H1 (cell line): ENCODE results near the gene FSTL4. TPM values are rescaled to one million over a fixed set of nuclear protein-coding genes. Genes with fewer than 3 reads are reported as not detected.
"Not testable (repeated sequence)": the region's sequence is repeated elsewhere in the genome, so short reads cannot be mapped to it uniquely, and the experiment has no call there.

ENCODE experiments used
- CTCF ChIA-PET: fragments of 300-600 bp; sonication (Branson Sonifier 250); formaldehyde crosslinking; loops from one replicate; lab custom pipeline; 2021; ENCODE audit not compliant: partially characterized antibody; lab: Charles Lee
- POLR2A ChIA-PET: fragments of 300-600 bp; sonication (Branson Sonifier 250); formaldehyde crosslinking; loops from one replicate; lab custom pipeline; 2021; ENCODE audit warnings: inconsistent platforms; ENCODE audit not compliant: partially characterized antibody; lab: Charles Lee
- DNase-seq, 2 experiments: peaks; one replicate each; pipeline versions ENCODE4 v3.0.0 to v3.0.0-alpha.2; 2010 to 2022; ENCODE audit warnings: low spot score in 2 of 2, low read depth in 1 of 2, mixed read lengths in 1 of 2
- FAIRE-seq: peaks from 2 replicates; lab custom pipeline; 2011; peaks lifted over from hg19 to GRCh38; lab: Jason Lieb, UNC
- H2AFZ ChIP-seq: 2 replicates; pipeline ENCODE4 v1.8.1; 2012; ENCODE audit warnings: low read length, inconsistent platforms
- H2AK5ac ChIP-seq: 2 replicates; pipeline ENCODE4 v1.6.1; 2013; ENCODE audit warnings: low read depth, low read length
- H2BK120ac ChIP-seq: replicated peaks from 2 replicates; pipeline ENCODE3; 2013; ENCODE audit warnings: low read depth, low read length, inconsistent platforms
- H2BK12ac ChIP-seq: 2 replicates; pipeline ENCODE4 v1.6.1; 2013; ENCODE audit warnings: low read depth, low read length
- H2BK15ac ChIP-seq: 2 replicates; pipeline ENCODE4 v1.6.1; 2013; ENCODE audit warnings: low read length
- H2BK20ac ChIP-seq: 2 replicates; pipeline ENCODE4 v1.6.1; 2013; ENCODE audit warnings: low read length
- H2BK5ac ChIP-seq: 2 replicates; pipeline ENCODE4 v1.6.1; 2013; ENCODE audit warnings: low read depth, low read length
- H3K14ac ChIP-seq: 2 replicates; pipeline ENCODE4 v1.6.1; 2013; ENCODE audit warnings: inconsistent platforms; ENCODE audit not compliant: insufficient read length
- H3K18ac ChIP-seq: 2 replicates; pipeline ENCODE4 v1.6.1; 2013; ENCODE audit warnings: low read length; ENCODE audit errors: extremely low read depth
- H3K23ac ChIP-seq: 2 replicates; pipeline ENCODE4 v1.6.1; 2013; ENCODE audit warnings: inconsistent platforms; ENCODE audit not compliant: insufficient read length
- H3K23me2 ChIP-seq: 2 replicates; pipeline ENCODE4 v1.6.1; 2013; ENCODE audit warnings: low read depth, low read length
- H3K27ac ChIP-seq: 2 replicates; pipeline ENCODE4 v1.6.1; 2011; ENCODE audit warnings: low read depth, low read length, inconsistent platforms
- H3K27me3 ChIP-seq, 4 experiments: replicated peaks in 1 of 4; 1 replicate in 1 of 4; 2 replicates in 3 of 4; pipeline versions ENCODE4 v1.6.1 to v1.8.1; 2011 to 2013; ENCODE audit warnings: low read length in 3 of 4, mild to moderate bottlenecking in 3 of 4, inconsistent platforms in 2 of 4, mixed read lengths in 2 of 4, moderate library complexity in 1 of 4; ENCODE audit not compliant: control insufficient read depth in 3 of 4, insufficient read depth in 3 of 4; ENCODE audit errors: extremely low read depth in 1 of 4
- H3K36me3 ChIP-seq, 4 experiments: 2 replicates each; pipeline versions ENCODE4 v1.6.1 to v1.8.1; 2011 to 2013; ENCODE audit warnings: mild to moderate bottlenecking in 4 of 4, low read length in 3 of 4, moderate library complexity in 2 of 4, control low read depth in 1 of 4, inconsistent platforms in 1 of 4; ENCODE audit not compliant: insufficient read depth in 4 of 4, control insufficient read depth in 2 of 4
- H3K4ac ChIP-seq: replicated peaks from 2 replicates; pipeline ENCODE3; 2013; ENCODE audit warnings: low read length, low read depth, mixed read lengths, inconsistent platforms; ENCODE audit not compliant: insufficient read length
- H3K4me1 ChIP-seq, 4 experiments: replicated peaks in 1 of 4; 1 replicate in 1 of 4; 2 replicates in 3 of 4; pipeline versions ENCODE4 v1.6.1 to v1.8.1; 2011 to 2013; ENCODE audit warnings: low read length in 3 of 4, inconsistent platforms in 2 of 4, mixed read lengths in 1 of 4; ENCODE audit not compliant: insufficient read depth in 4 of 4, control insufficient read depth in 3 of 4
- H3K4me2 ChIP-seq, 2 experiments: 2 replicates each; pipeline versions ENCODE4 v1.6.1 to v1.8.1; 2011 to 2013; ENCODE audit warnings: low read depth in 2 of 2, low read length in 2 of 2, control low read depth in 1 of 2, inconsistent platforms in 1 of 2, mild to moderate bottlenecking in 1 of 2; ENCODE audit not compliant: insufficient read depth in 1 of 2
- H3K4me3 ChIP-seq, 4 experiments: fragments of 200-600, 300-600 bp in 1 of 4; sonication (generic), shearing (Covaris generic), sonication (Bioruptor Twin) in 1 of 4; 2 replicates each; pipeline versions ENCODE4 v1.5.1 to v1.8.1; 2011 to 2016; ENCODE audit warnings: low read length in 4 of 4, low read depth in 3 of 4, control low read depth in 2 of 4, inconsistent platforms in 2 of 4, mild to moderate bottlenecking in 2 of 4, mixed read lengths in 1 of 4, moderate library complexity in 1 of 4; ENCODE audit not compliant: insufficient read depth in 2 of 4; ENCODE audit errors: extremely low read depth in 1 of 4
- H3K56ac ChIP-seq: replicated peaks from 2 replicates; pipeline ENCODE3; 2013; ENCODE audit warnings: low read depth, mild to moderate bottlenecking, mixed read lengths, low read length, inconsistent platforms; ENCODE audit not compliant: insufficient read length
- H3K79me1 ChIP-seq: 2 replicates; pipeline ENCODE4 v1.6.1; 2013; ENCODE audit warnings: low read depth, low read length, control low read depth
- H3K79me2 ChIP-seq, 2 experiments: 2 replicates each; pipeline versions ENCODE4 v1.6.1 to v1.8.1; 2012 to 2013; ENCODE audit warnings: low read length in 2 of 2, mild to moderate bottlenecking in 2 of 2, inconsistent platforms in 1 of 2; ENCODE audit not compliant: insufficient read depth in 2 of 2, control insufficient read depth in 1 of 2
- H3K9ac ChIP-seq, 4 experiments: replicated peaks in 1 of 4; 1 replicate in 1 of 4; 2 replicates in 3 of 4; pipeline versions ENCODE4 v1.6.1 to v1.8.1; 2011 to 2013; ENCODE audit warnings: low read depth in 3 of 4, low read length in 3 of 4, control low read depth in 2 of 4, mild to moderate bottlenecking in 2 of 4, moderate library complexity in 2 of 4, inconsistent platforms in 1 of 4; ENCODE audit errors: extremely low read depth in 1 of 4
- H3K9me3 ChIP-seq, 2 experiments: 2 replicates each; pipeline versions ENCODE4 v1.6.1 to v1.8.1; 2012 to 2013; ENCODE audit warnings: mild to moderate bottlenecking in 2 of 2, moderate library complexity in 2 of 2, control low read depth in 1 of 2, inconsistent platforms in 1 of 2, low read depth in 1 of 2, low read length in 1 of 2, mixed read lengths in 1 of 2; ENCODE audit not compliant: insufficient read depth in 2 of 2
- H4K20me1 ChIP-seq, 2 experiments: replicated peaks in 1 of 2; 2 replicates each; pipeline versions ENCODE3 to v1.8.1; 2011 to 2013; ENCODE audit warnings: inconsistent platforms in 2 of 2, low read length in 2 of 2, mild to moderate bottlenecking in 1 of 2; ENCODE audit not compliant: insufficient read depth in 2 of 2, control insufficient read depth in 1 of 2
- H4K5ac ChIP-seq: 2 replicates; pipeline ENCODE4 v1.6.1; 2013; ENCODE audit warnings: low read length, low read depth, mixed read lengths, inconsistent platforms; ENCODE audit not compliant: insufficient read length
- H4K8ac ChIP-seq: 2 replicates; pipeline ENCODE4 v1.8.0; 2013; ENCODE audit warnings: mild to moderate bottlenecking, moderate library complexity, low read length, inconsistent platforms; ENCODE audit not compliant: insufficient read depth; ENCODE audit errors: extremely low read depth
- H4K91ac ChIP-seq: replicated peaks from 2 replicates; pipeline ENCODE3; 2013; ENCODE audit warnings: low read length, mixed read lengths, inconsistent platforms; ENCODE audit not compliant: insufficient read length
- JUN ChIP-seq: IDR thresholded peaks from 2 replicates; pipeline ENCODE4 v1.6.1; 2011; ENCODE audit warnings: low read depth, mild to moderate bottlenecking, improper control_type of control experiment, low read length
- KDM5A ChIP-seq: fragments of 200-600 bp; IDR thresholded peaks from 2 replicates; pipeline ENCODE4 v1.7.1; 2012; ENCODE audit warnings: mild to moderate bottlenecking, low read length, inconsistent platforms, mixed read lengths
- POLR2A ChIP-seq, 2 experiments: IDR thresholded peaks; 1 replicate in 1 of 2; 2 replicates in 1 of 2; pipeline ENCODE4 v1.6.1; 2011; ENCODE audit warnings: low read depth in 2 of 2, low read length in 2 of 2, mild to moderate bottlenecking in 2 of 2; ENCODE audit errors: control extremely low read depth in 1 of 2
- TCF12 ChIP-seq: IDR thresholded peaks from 2 replicates; pipeline ENCODE4 v1.6.1; 2011; ENCODE audit warnings: low read depth, mild to moderate bottlenecking, low read length
- YY1 ChIP-seq: IDR thresholded peaks from 2 replicates; pipeline ENCODE4 v1.6.1; 2011; ENCODE audit warnings: low read depth, mild to moderate bottlenecking, low read length
- WGBS, 2 experiments: shearing (Covaris generic) in 1 of 2; methylation state at CpG; one replicate each; pipeline versions ENCODE4 v1.1.6 to v1.1.7; 2013 to 2015; ENCODE audit warnings: low lambda C conversion rate in 2 of 2, mixed read lengths in 2 of 2, inconsistent platforms in 1 of 2, low coverage in 1 of 2, missing lambda C conversion rate in 1 of 2; ENCODE audit not compliant: insufficient replicate concordance in 2 of 2, insufficient coverage in 1 of 2, insufficient read length in 1 of 2; ENCODE audit errors: extremely low coverage in 1 of 2, missing lambda C conversion rate in 1 of 2; 5-methylcytosine and 5-hydroxymethylcytosine counted together
- polyA plus RNA-seq, 7 experiments: library from polyadenylated mRNA; depleted of rRNA in 3 of 7; stranded (reverse) in 5 of 7; unstranded in 2 of 7; fragments of >200 nt in 5 of 7; fragments of 200-250 nt in 2 of 7; gene quantifications; 1 replicate in 5 of 7; 2 replicates in 1 of 7; 4 replicates in 1 of 7; pipeline versions ENCODE4 v1.2.1 to v1.2.3, GENCODE V29; 2011 to 2013; ENCODE audit warnings: missing spikeins in 2 of 7, mixed read lengths in 2 of 7
- total RNA-seq: library from RNA; stranded (reverse); fragmentation: NEBNext Ultra II Directional; extraction: Animal tissue kit (Norgen Biotek cat#: 25700); gene quantifications from 2 replicates; pipeline ENCODE4 v1.2.1, GENCODE V29; 2021

FSTL4 gene
- total and polyA plus RNA-seq, 2 of the 8 experiments (the other 6 are each of a cell fraction or from before 2014, with no cell fraction given) = 3.1 to 4.1 TPM

- TF ChIP-seq KDM5A (no peak), POLR2A (IDR thresholded peaks at IDR 0.05; ENCODE audit: control extremely low read depth in 1 of 2, low read depth in 2 of 2, low read length in 2 of 2) (no peak), JUN (no peak), TCF12 (no peak), YY1 (no peak)
Measured at GRCh38 chr5:133538718-133539117, 73.6 kb downstream of the FSTL4 start (continued).

GRCh38 chr5:133535241-133535929 lies 77.0 kb downstream of the FSTL4 start:
- not testable (repeated sequence) for DNase-seq, H2BK15ac ChIP-seq, H3K9ac ChIP-seq, H3K36me3 ChIP-seq, H3K4ac ChIP-seq, H3K27ac ChIP-seq, H3K4me3 ChIP-seq, H2BK120ac ChIP-seq, H3K9me3 ChIP-seq, H2BK5ac ChIP-seq, H3K18ac ChIP-seq, H2BK12ac ChIP-seq, H3K79me2 ChIP-seq, H3K27me3 ChIP-seq, H3K4me2 ChIP-seq, H3K56ac ChIP-seq, H3K23me2 ChIP-seq, H4K91ac ChIP-seq, H3K79me1 ChIP-seq, H2AK5ac ChIP-seq, H3K4me1 ChIP-seq, H4K20me1 ChIP-seq, H3K14ac ChIP-seq, FAIRE-seq, H2AFZ ChIP-seq, H3K23ac ChIP-seq, H4K8ac ChIP-seq, H2BK20ac ChIP-seq, H4K5ac ChIP-seq
- CTCF ChIA-PET = interaction anchor here (0.9 kb wide), 1 partner anchor 19 kb away, joined by 3 read pairs; no protein-coding TSS in a partner anchor
- 88% methylated on average over 13 of the region's 13 CpGs; no CpG with 5 or more reads in 1 of the 2 experiments for WGBS, 2 experiments
- POLR2A ChIA-PET = interaction anchor here (1.2 kb wide), 1 partner anchor 9 kb away, joined by 4 read pairs; no protein-coding TSS in a partner anchor
